Suprapubic skin (tissue), 4 donors: ENCODE results near the gene PRSS27.

Experiments
- CTCF ChIP-seq, 2 donors: fragments of 200-600 bp in 1 of 2; fragments of 450-650 bp in 1 of 2; sonication (generic) in 1 of 2; IDR thresholded peaks; one replicate each; pipeline ENCODE4 v1.5.1; 2016 to 2019; ENCODE audit warnings: antibody characterized with exemption in 2 of 2, mild to moderate bottlenecking in 1 of 2, moderate library complexity in 1 of 2
- POLR2A ChIP-seq, 2 donors: fragments of 450-650 bp; IDR thresholded peaks; one replicate each; pipeline ENCODE4 v1.6.1; 2017; ENCODE audit warnings: antibody characterized with exemption in 2 of 2, mild to moderate bottlenecking in 2 of 2, moderate library complexity in 2 of 2
- POLR2AphosphoS5 ChIP-seq, 3 donors: sonication (generic); formaldehyde crosslinking; IDR thresholded peaks; one replicate each; pipeline ENCODE4 v1.6.1; 2017; ENCODE audit warnings: antibody characterized with exemption in 3 of 3

GRCh38 chr16:2767891-2768290 lies 47.9 kb upstream of the PRSS27 start:
- TF ChIP-seq CTCF (IDR thresholded peaks at IDR 0.05) (no peak), POLR2AphosphoS5 (IDR thresholded peaks at IDR 0.05) (no peak), POLR2A (IDR thresholded peaks at IDR 0.05) (no peak)
